ENCODE measurements around the gene SERTAD4.
"Not testable (repeated sequence)": the region's sequence is repeated elsewhere in the genome, so short reads cannot be mapped to it uniquely, and the experiment has no call there.

The SERTAD4 gene

GRCh38 chr1:210232511-210233215, at the start of gene SERTAD4:
Gene SERTAD4, plus strand, starts transcription at chr1:210232796. Its CDS starts 5,165 bp downstream, at chr1:210237961.
- DNase-seq (ENCODE audit: low read depth in 1 of 2, low spot score in 1 of 2) = no peak

GRCh38 chr1:210185063-210185462, 47.5 kb upstream of the SERTAD4 start:
- DNase-seq (ENCODE audit: low read depth in 1 of 2, low spot score in 1 of 2) = no peak

DNA sequence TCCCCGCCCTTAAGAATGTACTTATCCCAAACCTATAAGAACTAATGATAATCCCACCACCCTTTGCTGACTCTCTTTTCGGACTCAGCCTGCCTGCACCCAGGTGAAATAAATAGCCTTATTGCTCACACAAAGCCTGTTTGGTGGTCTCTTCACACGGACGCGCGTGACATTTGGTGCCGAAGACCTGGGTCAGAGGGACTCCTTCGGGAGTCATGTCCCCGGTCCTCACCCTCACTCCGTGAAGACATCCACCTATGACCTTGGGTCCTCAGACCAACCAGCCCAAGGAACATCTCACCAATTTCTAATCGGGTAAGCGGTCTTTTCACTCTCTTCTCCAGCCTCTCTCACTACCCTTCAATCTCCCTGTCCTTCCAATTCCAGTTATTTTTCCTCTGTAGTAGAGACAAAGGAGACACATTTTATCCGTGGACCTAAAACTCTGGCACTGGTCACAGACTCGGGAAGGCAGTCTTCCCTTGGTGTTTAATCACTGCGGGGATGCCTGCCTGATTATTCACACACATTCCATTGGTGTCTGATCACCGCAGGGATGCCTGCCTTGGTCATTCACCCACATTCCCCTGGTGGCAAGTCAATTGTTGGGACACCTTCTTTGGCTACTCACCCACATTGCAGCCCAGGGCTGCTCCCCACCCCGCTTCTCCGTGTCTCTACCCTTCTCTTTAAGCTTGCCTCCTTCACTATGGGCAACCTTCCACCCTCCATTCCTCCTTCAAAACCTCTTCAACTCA, 44.6 kb upstream of the SERTAD4 start:
- DNase-seq (ENCODE audit: low read depth in 1 of 2, low spot score in 1 of 2) = not testable (repeated sequence)

DNA sequence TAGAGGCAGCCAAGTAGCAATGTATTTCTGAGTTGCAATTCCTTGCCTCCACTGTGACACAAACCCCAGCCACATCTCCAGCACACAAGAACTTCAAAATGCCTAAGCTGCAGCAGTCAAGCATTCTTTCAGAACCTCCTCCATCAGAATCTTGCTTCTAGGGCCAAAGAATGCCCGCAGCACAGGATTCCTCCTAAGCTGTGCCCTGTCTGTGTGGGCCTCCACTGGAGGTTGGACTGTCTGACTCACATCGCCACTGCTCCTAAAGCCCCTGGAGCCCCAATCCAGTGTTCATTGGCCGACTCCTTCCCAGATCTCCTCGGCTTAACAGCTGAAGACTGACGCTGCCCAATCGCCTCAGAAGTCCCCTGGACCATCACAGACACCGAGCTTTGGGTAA, 43.2 kb upstream of the SERTAD4 start:
- no peak for DNase-seq (ENCODE audit: low read depth in 1 of 2, low spot score in 1 of 2)

DNA sequence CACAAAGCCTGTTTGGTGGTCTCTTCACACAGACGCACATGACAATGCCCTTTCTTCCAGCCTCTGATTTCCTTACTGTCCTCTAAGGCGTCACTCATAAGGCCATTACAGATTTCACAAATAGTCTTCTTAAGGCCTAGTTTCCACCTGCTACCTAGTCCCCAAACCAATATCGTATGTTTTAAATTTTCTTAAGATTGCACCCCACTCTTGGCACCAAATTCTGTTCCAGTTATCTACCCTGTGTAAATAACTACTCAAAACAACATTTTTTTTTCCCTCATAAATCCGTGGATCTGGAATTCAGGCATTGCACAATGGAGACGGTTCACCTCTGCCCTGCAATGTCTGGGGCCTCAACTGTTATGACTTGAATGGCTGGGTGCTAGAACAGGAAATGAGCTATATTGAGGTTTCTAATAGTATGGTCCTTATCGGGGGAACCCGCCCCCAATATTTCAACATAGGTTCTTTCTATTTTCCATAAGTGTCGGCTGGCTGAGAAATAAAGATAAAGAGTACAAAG, 36.9 kb upstream of the SERTAD4 start:
- no peak for DNase-seq (ENCODE audit: low read depth in 1 of 2, low spot score in 1 of 2)

DNA sequence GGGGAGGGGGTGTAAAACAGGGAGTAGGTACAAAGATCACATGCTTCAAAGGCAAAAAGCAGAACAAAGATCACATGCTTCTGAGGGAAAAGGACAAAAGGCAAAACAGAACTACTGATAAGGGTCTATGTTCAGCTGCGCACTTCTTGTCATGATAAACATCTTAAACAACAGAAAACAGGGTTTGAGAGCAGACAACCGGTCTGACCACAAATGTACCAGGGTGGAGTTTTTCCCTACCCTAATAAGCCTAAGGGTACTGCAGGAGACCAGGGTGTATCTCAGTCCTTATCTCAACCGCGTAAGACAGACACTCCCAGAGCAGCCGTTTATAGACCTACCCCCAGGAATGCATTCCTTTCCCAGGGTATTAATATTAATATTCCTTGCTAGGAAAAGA, 36.3 kb upstream of the SERTAD4 start:
- not testable (repeated sequence) for DNase-seq (ENCODE audit: low read depth in 1 of 2, low spot score in 1 of 2)

GRCh38 chr1:210198840-210199239, 33.8 kb upstream of the SERTAD4 start:
- no peak for DNase-seq (ENCODE audit: low read depth in 1 of 2, low spot score in 1 of 2)

DNA sequence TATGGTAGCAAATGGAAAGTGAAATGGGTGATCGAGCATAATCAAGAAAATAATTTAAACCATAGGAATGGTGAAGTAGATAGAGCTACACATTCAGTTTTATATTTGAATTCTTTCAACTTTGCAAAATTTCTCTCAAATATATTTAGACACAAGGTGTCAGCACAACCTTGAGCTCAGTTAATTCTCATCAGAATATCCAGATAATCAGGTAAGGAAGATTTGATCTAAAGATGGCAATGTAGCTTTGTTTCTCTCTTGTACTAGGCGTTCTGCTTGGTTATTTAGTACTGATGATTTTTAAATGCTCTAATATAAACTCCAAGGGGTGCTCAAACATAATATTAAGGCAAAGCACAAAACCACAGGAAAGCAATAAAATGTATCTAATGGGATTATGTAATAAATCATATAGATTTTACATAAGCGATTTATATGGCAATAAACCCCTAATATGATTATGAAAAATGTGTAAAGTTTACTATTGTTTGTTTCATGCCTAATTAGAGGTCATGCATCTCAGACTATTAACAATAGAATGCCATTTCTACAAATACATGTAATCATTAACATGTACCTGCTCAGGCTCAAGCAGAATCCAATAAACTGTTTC, 32.4 kb upstream of the SERTAD4 start:
- no peak for DNase-seq (ENCODE audit: low read depth in 1 of 2, low spot score in 1 of 2)

- DNase-seq (ENCODE audit: low read depth in 1 of 2, low spot score in 1 of 2) = no peak
Measured at GRCh38 chr1:210201681-210202080, 30.9 kb upstream of the SERTAD4 start.

DNA sequence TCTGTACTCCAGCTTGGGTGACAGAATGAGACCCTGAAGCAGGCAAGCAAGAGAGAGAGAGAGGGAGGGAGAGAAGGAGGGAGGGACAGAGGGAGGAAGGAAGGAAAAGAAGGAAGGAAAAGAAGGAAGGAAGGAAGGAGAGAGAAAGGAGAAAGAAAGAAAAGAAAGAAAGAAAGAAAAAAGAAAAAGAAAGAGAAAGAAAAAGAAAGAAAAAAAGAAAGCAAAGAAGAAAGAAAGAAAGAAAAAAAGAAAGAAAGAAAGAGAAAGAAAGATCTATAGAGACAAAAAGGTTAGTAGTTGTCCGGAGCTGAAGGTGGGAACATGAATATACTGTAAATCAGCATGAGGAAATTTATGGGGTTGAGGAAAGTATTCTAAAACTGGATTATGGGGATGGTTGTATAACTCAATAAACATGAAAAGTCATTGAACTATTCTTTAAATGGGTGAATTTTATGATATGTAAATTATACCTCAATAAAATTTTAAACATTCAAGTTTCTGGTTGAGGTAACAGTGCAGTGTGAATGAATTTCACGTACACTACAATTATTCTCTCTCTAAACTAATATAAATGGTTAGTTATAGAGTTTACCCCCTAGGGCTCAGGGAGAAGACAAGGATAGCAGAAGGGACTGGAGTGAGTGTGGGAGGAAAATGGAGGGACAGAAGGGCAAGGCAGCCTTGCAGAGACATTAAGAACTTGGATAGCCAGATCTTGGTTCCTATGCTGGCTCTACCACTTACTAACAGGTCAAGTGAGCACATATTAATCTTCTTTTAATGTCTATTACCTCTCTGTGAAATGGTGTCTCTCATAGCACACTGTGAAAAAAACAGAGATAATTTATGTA, 24.8 kb upstream of the SERTAD4 start:
- DNase-seq (ENCODE audit: low read depth in 1 of 2, low spot score in 1 of 2) = no peak

DNA sequence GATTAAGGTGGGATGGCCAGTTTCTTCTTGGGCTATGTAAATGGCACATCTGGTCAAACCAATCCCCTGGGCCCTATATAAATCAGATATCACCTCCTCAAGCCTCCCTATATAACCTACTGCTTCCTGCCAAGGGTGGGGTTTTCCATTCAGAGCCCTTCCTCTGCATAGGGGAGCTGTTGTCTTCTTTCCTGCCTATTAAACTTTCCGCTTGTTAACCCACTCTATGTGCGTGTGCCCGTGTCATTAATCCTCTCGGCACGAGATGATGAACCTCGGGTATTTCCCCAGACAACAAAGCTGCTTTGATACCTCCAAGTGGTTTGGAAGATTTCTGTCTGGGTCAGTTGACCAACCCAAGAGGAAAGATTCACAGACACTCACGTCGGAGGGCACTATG, 19.3 kb upstream of the SERTAD4 start:
- DNase-seq (ENCODE audit: low read depth in 1 of 2, low spot score in 1 of 2) = no peak

GRCh38 chr1:210214573-210215409, 17.8 kb upstream of the SERTAD4 start:
- DNase-seq (ENCODE audit: low read depth in 1 of 2, low spot score in 1 of 2) = no peak

- DNase-seq (ENCODE audit: low read depth in 1 of 2, low spot score in 1 of 2) = no peak
Measured at GRCh38 chr1:210217482-210217881, 15.1 kb upstream of the SERTAD4 start.

DNA sequence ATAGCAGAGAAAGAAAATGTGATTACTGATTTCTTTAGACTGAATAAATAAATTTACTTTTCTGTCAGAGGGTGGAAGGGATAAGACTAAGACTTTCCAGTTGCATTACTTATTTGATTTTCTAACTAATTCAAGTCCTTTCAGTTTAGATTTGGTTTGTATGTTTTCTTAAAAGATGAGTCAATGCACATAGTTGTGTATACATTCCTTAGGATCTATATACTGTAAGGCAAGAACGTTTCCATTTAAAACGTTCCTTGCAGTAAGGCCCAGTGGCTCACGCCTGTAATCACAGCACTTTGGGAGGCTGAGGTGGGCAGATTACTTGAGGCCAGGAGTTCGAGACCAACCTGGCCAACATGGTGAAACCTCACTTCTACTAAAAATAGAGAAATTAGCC, 14.5 kb upstream of the SERTAD4 start:
- no peak for DNase-seq (ENCODE audit: low read depth in 1 of 2, low spot score in 1 of 2)

- DNase-seq (ENCODE audit: low read depth in 1 of 2, low spot score in 1 of 2) = no peak
Measured at GRCh38 chr1:210222340-210223006, 10.1 kb upstream of the SERTAD4 start.

DNA sequence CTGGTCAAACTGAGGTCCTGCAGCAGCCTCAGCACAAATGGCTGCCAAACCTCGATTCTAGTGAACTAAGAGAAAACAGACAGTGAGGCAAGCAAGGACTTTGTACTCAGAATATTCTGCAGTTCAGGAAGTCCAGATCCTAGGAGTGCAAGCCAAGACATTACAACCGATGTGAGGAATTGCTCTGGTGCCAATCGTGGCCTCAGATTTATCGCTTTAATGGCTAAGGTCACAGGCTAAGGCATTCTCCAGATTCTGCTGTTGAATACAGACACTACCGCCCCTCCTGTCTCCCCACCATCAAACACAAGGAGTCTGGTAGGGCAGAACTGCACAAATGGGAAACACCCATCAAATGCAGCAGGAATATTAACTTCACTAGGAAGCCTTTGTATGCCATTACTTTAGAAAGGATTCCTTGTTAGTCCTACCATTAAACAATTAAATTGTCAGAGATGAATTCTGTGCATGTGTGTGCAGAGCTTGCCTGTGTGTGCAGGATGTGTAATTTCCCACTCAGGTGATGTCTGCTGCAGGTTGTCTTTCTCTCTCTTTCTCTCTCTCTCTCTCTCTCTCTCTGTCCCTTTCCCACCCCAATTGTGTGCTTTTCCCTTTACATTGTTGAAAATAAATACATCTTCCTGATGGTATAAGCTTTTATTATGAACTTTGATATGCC, 9.2 kb upstream of the SERTAD4 start:
- DNase-seq (ENCODE audit: low read depth in 1 of 2, low spot score in 1 of 2) = no peak

DNA sequence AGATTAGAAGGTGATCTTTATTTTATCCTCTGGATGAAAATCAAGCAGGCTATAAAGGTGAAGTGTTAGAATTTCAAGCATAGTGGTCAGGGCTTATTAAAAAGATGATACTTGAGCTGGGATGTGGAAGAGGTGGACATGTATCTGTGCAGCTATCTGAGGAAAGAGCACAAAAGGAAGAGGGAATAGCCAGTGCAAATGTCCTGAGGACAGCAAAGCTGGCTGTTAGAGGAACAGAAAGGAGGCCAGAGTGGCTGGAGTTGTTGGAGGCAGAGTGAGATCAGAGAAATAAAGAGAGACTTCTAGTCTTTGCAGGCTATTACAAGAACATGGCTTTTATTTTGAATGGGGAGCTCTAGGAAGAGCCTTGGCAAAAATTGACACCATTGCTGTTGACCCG, 4.4 kb upstream of the SERTAD4 start:
- no peak for DNase-seq (ENCODE audit: low read depth in 1 of 2, low spot score in 1 of 2)

DNA sequence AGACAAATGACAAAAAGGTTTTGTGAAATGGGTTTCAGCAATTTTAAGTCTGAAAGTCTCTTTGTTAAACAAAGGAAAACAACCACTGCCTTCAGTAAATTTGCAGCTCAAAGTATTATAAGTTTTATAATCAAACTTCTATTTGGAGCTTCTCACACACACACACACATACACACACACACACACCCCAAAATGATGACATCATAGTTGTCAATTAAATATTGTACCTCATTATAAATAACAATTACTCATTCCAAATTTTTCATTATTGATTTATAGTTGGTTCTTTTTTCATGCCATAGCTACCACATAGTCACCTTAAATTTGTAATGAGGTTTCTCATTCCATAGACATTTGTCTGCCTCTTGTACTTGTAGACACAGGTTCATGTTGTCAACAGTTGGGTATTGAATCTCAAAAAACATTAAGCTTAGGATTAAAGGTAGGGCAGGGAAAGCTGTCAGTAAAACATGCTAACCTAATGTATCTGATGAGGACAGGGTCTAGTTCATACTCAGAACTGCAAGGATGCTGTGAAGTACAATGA, 2.4 kb upstream of the SERTAD4 start:
- no peak for DNase-seq (ENCODE audit: low read depth in 1 of 2, low spot score in 1 of 2)

Measured in activated T-helper 1 cell treated with anti-CD3 and anti-CD28 coated beads, Interleukin-2, amount 50 U/mL, for 16 hours (primary cell).